H9 (cell line): ENCODE results near the gene AGPAT1. TPM values are rescaled to one million over a fixed set of nuclear protein-coding genes. Genes with fewer than 3 reads are reported as not detected.

Source experiments
- DNase-seq: peaks from one replicate; pipeline ENCODE4 v3.0.0-alpha.2; 2017
- H2AFZ ChIP-seq: one replicate; pipeline ENCODE4 v1.6.1; 2013; ENCODE audit warnings: mild to moderate bottlenecking, low read length, control low read depth, moderate library complexity
- H2AK5ac ChIP-seq: 2 replicates; pipeline ENCODE4 v1.6.1; 2013; ENCODE audit warnings: low read length, control low read depth, mixed read lengths; ENCODE audit not compliant: insufficient read length
- H2BK120ac ChIP-seq: one replicate; pipeline ENCODE4 v1.6.1; 2013; ENCODE audit warnings: low read depth, mild to moderate bottlenecking, low read length, control low read depth, inconsistent platforms; ENCODE audit not compliant: poor library complexity, severe bottlenecking
- H2BK12ac ChIP-seq: 2 replicates; pipeline ENCODE4 v1.6.1; 2013; ENCODE audit warnings: low read length, control low read depth, mixed read lengths, low read depth; ENCODE audit not compliant: insufficient read length
- H2BK15ac ChIP-seq: 2 replicates; pipeline ENCODE4 v1.6.1; 2013; ENCODE audit warnings: low read depth, low read length, control low read depth
- H2BK20ac ChIP-seq: one replicate; pipeline ENCODE4 v1.6.1; 2013; ENCODE audit warnings: low read depth, mild to moderate bottlenecking, low read length, control low read depth, inconsistent platforms; ENCODE audit not compliant: poor library complexity, severe bottlenecking
- H2BK5ac ChIP-seq: 2 replicates; pipeline ENCODE4 v1.6.1; 2013; ENCODE audit warnings: low read length, control low read depth, mixed read lengths; ENCODE audit not compliant: insufficient read length
- H3K14ac ChIP-seq: 2 replicates; pipeline ENCODE4 v1.6.1; 2013; ENCODE audit warnings: low read length, control low read depth; ENCODE audit not compliant: insufficient read depth
- H3K18ac ChIP-seq: 2 replicates; pipeline ENCODE4 v1.6.1; 2013; ENCODE audit warnings: low read depth, mild to moderate bottlenecking, mixed read lengths, low read length, control low read depth; ENCODE audit not compliant: insufficient read length
- H3K23ac ChIP-seq: 2 replicates; pipeline ENCODE4 v1.6.1; 2013; ENCODE audit warnings: low read length, control low read depth, mixed read lengths, low read depth; ENCODE audit not compliant: insufficient read length
- H3K23me2 ChIP-seq: 2 replicates; pipeline ENCODE4 v1.6.1; 2013; ENCODE audit warnings: low read depth, mild to moderate bottlenecking, mixed read lengths, low read length, control low read depth; ENCODE audit not compliant: insufficient read length, poor library complexity, severe bottlenecking
- H3K27ac ChIP-seq: 2 replicates; pipeline ENCODE4 v1.5.1; 2013; ENCODE audit warnings: low read length, control low read depth, mixed read lengths, low read depth; ENCODE audit not compliant: insufficient read length
- H3K27me3 ChIP-seq: 2 replicates; pipeline ENCODE4 v1.6.1; 2013; ENCODE audit warnings: low read length, control low read depth, inconsistent platforms; ENCODE audit not compliant: insufficient read depth
- H3K4ac ChIP-seq: 2 replicates; pipeline ENCODE4 v1.6.1; 2013; ENCODE audit warnings: low read depth, mild to moderate bottlenecking, control low read depth, inconsistent platforms, low read length, moderate library complexity
- H3K4me1 ChIP-seq: 2 replicates; pipeline ENCODE4 v1.6.1; 2013; ENCODE audit warnings: low read length, control low read depth, inconsistent platforms; ENCODE audit not compliant: insufficient read depth
- H3K4me2 ChIP-seq: 2 replicates; pipeline ENCODE4 v1.6.1; 2013; ENCODE audit warnings: low read length, control low read depth, mixed read lengths; ENCODE audit not compliant: insufficient read length, insufficient read depth
- H3K56ac ChIP-seq: 2 replicates; pipeline ENCODE4 v1.6.1; 2013; ENCODE audit warnings: low read depth, mild to moderate bottlenecking, mixed read lengths, low read length, control low read depth; ENCODE audit not compliant: insufficient read length
- H3K79me1 ChIP-seq: 2 replicates; pipeline ENCODE4 v1.6.1; 2013; ENCODE audit warnings: low read depth, mild to moderate bottlenecking, moderate library complexity, low read length, control low read depth, inconsistent platforms; ENCODE audit not compliant: insufficient read depth, poor library complexity, severe bottlenecking
- H3K79me2 ChIP-seq: 2 replicates; pipeline ENCODE4 v1.6.1; 2013; ENCODE audit warnings: low read length, control low read depth, inconsistent platforms; ENCODE audit not compliant: insufficient read depth
- H3K9ac ChIP-seq: 2 replicates; pipeline ENCODE4 v1.6.1; 2013; ENCODE audit warnings: low read length, control low read depth, mixed read lengths; ENCODE audit not compliant: insufficient read length; ENCODE audit errors: extremely low read depth
- H3K9me3 ChIP-seq: one replicate; pipeline ENCODE4 v1.6.1; 2013; ENCODE audit warnings: low read depth, low read length, inconsistent platforms; ENCODE audit not compliant: control insufficient read depth
- H3T11ph ChIP-seq: one replicate; pipeline ENCODE4 v1.6.1; 2013; ENCODE audit warnings: mild to moderate bottlenecking, low read length, control low read depth, inconsistent platforms
- H4K20me1 ChIP-seq: one replicate; pipeline ENCODE4 v1.6.1; 2013; ENCODE audit not compliant: control insufficient read depth, insufficient read length, insufficient read depth
- H4K5ac ChIP-seq: 2 replicates; pipeline ENCODE4 v1.6.1; 2013; ENCODE audit warnings: low read depth, mild to moderate bottlenecking, mixed read lengths, low read length, control low read depth; ENCODE audit not compliant: insufficient read length
- H4K8ac ChIP-seq: replicated peaks from 2 replicates; pipeline ENCODE4 v1.6.1; 2013; ENCODE audit warnings: low read length, control low read depth, mixed read lengths, low read depth; ENCODE audit not compliant: insufficient read length
- H4K91ac ChIP-seq: 2 replicates; pipeline ENCODE4 v1.6.1; 2013; ENCODE audit warnings: low read depth, mild to moderate bottlenecking, moderate library complexity, mixed read lengths, low read length, control low read depth; ENCODE audit not compliant: insufficient read length
- H3K27ac Mint-ChIP-seq, 3 experiments: 2 replicates in 2 of 3; 3 replicates in 1 of 3; pipeline ENCODE4 v1.8.0; 2020 to 2021; ENCODE audit warnings: mixed read lengths in 3 of 3, mild to moderate bottlenecking in 1 of 3, moderate library complexity in 1 of 3
- H3K27me3 Mint-ChIP-seq: 2 replicates; pipeline ENCODE4 v1.8.0; 2021; ENCODE audit warnings: low read depth, mild to moderate bottlenecking, moderate library complexity, mixed read lengths
- H3K36me3 Mint-ChIP-seq, 3 experiments: 2 replicates in 2 of 3; 3 replicates in 1 of 3; pipeline ENCODE4 v1.8.0; 2020 to 2021; ENCODE audit warnings: low read depth in 3 of 3, mixed read lengths in 3 of 3; ENCODE audit not compliant: insufficient read depth in 1 of 3
- H3K4me1 Mint-ChIP-seq, 2 experiments: 2 replicates each; pipeline ENCODE4 v1.8.0; 2020; ENCODE audit warnings: mixed read lengths in 2 of 2
- H3K4me3 Mint-ChIP-seq, 2 experiments: 2 replicates in 1 of 2; 3 replicates in 1 of 2; pipeline ENCODE4 v1.8.0; 2020 to 2021; ENCODE audit warnings: mild to moderate bottlenecking in 2 of 2, mixed read lengths in 2 of 2, moderate library complexity in 1 of 2
- H3K9me3 Mint-ChIP-seq, 2 experiments: 2 replicates in 1 of 2; 3 replicates in 1 of 2; pipeline ENCODE4 v1.8.0; 2020; ENCODE audit warnings: mild to moderate bottlenecking in 2 of 2, mixed read lengths in 2 of 2, moderate library complexity in 1 of 2
- WGBS: extraction: QIAGEN DNeasy Blood & Tissue Kit; methylation state at CpG from one replicate; pipeline ENCODE4 v1.1.7; 2013; ENCODE audit warnings: missing lambda C conversion rate, low lambda C conversion rate, mixed read lengths; ENCODE audit not compliant: insufficient read length; ENCODE audit errors: extremely low coverage; 5-methylcytosine and 5-hydroxymethylcytosine counted together
- total RNA-seq: library from RNA; stranded (reverse); gene quantifications from 2 replicates; pipeline ENCODE4 v1.2.1, GENCODE V29; 2021
- TF ChIP-seq, protein P1 (sequence below): fragments of 200-600 bp; sonication (generic); conservative IDR thresholded peaks from 3 replicates; pipeline ENCODE4 v1.8.0; 2021; ENCODE audit warnings: antibody characterized with exemption, mild to moderate bottlenecking

Gene AGPAT1
- total RNA-seq, 1 experiment from 2014 or later, result 89.5 TPM

DNA sequence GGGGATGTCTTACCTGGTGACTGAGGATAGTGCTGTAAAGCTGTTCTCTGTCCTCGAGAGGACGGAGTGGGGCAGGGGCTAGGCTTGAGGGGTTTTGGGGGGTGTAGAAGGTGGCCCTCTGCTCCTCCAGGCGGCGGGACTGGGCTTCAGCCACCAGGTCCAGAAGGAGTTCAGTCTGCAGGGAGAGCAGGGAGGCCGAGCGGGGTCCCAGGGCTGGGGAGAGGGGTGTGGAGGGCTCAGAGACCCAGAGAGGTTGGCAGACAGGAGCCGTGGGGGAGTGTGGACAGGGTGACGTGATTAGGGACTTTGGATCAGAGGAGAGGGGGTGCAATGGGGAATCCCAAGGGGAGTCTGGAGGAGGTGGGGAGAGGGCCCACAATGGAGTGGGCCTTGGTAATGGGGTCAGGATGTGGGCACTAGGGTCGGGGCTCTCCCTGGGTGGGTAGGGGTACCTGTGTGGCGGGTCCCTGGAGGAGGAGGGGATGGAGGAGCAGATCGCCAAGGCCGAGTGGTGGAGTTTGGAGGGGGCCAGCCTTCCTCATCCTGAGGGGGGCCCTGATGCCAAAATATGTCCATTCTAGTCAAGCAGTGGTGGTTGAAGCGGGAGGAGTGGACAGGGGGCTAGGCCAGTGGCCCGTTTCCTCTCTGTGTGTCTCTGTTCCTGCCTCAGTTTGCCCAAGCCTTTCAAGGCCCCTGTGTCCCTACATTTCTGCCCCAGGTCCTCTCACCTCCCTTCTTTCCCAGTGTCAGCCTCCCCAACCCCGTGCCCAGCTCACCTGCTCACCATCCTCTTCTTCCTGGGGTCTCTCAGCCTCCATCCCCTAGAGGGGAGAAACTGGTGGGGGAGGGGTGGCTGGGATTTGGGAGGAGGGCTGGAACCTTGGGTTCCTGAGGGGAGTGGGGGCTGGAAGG is 16.1 kb upstream of the AGPAT1 start:
- no peaks in the 10 kb centered on the region for H3K79me1 ChIP-seq
- no peak overlapping the region for H3K4me2 ChIP-seq
- no peak overlapping the region for H3K9ac ChIP-seq
- no peak overlapping the region for H2BK5ac ChIP-seq
- H2BK120ac ChIP-seq, result no peak overlapping the region
- no peak overlapping the region for H3T11ph ChIP-seq
- Mint-ChIP-seq H3K27ac (peak overlapping the region; percentile 39 to 74 (median 40); a peak in 6 of 7 replicates), H3K36me3 (peaks cover 7 to 21% (median 18%) of the 10 kb centered on the region in 3 experiments; a peak in 6 of 7 replicates), H3K4me1 (peaks cover 54 to 59% of the 10 kb centered on the region in 2 experiments), H3K4me3 (peak overlapping the region; percentile 22 to 44; a peak in 3 of 5 replicates), H3K27me3 (no peaks in the 10 kb centered on the region), H3K9me3 (no peaks in the 10 kb centered on the region; a peak in 1 of 5 replicates)
- H3K56ac ChIP-seq, result no peak overlapping the region
- no peak overlapping the region for H3K18ac ChIP-seq
- H3K27ac ChIP-seq, result no peak overlapping the region
- TF ChIP-seq, protein P1, sequence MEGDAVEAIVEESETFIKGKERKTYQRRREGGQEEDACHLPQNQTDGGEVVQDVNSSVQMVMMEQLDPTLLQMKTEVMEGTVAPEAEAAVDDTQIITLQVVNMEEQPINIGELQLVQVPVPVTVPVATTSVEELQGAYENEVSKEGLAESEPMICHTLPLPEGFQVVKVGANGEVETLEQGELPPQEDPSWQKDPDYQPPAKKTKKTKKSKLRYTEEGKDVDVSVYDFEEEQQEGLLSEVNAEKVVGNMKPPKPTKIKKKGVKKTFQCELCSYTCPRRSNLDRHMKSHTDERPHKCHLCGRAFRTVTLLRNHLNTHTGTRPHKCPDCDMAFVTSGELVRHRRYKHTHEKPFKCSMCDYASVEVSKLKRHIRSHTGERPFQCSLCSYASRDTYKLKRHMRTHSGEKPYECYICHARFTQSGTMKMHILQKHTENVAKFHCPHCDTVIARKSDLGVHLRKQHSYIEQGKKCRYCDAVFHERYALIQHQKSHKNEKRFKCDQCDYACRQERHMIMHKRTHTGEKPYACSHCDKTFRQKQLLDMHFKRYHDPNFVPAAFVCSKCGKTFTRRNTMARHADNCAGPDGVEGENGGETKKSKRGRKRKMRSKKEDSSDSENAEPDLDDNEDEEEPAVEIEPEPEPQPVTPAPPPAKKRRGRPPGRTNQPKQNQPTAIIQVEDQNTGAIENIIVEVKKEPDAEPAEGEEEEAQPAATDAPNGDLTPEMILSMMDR, result no peak
- no peak overlapping the region for H2AK5ac ChIP-seq
- H4K5ac ChIP-seq, result no peak overlapping the region
- no peak overlapping the region for H2BK12ac ChIP-seq
- peak; percentile 24 for DNase-seq
- no peak overlapping the region for H2BK15ac ChIP-seq
- H3K23me2 ChIP-seq, result peaks cover 17% of the 10 kb centered on the region
- no peak overlapping the region for H3K23ac ChIP-seq
- no peak overlapping the region for H2AFZ ChIP-seq
- WGBS, result no CpG with 5 or more reads among the region's 15 CpGs
- H3K4ac ChIP-seq, result no peak overlapping the region
- no peaks in the 10 kb centered on the region for H3K27me3 ChIP-seq
- H3K9me3 ChIP-seq, result no peaks in the 10 kb centered on the region
- no peak overlapping the region; the same call in 1 of the 2 replicates for H3K14ac ChIP-seq
- no peak overlapping the region for H2BK20ac ChIP-seq
- H3K4me1 ChIP-seq, result peaks cover 7% of the 10 kb centered on the region
- no peak overlapping the region for H4K8ac ChIP-seq
- H4K91ac ChIP-seq, result no peak overlapping the region
- no peaks in the 10 kb centered on the region for H4K20me1 ChIP-seq
- H3K79me2 ChIP-seq, result no peaks in the 10 kb centered on the region
